Measurements from ENCODE around the gene LEMD2.

Gene LEMD2

DNA sequence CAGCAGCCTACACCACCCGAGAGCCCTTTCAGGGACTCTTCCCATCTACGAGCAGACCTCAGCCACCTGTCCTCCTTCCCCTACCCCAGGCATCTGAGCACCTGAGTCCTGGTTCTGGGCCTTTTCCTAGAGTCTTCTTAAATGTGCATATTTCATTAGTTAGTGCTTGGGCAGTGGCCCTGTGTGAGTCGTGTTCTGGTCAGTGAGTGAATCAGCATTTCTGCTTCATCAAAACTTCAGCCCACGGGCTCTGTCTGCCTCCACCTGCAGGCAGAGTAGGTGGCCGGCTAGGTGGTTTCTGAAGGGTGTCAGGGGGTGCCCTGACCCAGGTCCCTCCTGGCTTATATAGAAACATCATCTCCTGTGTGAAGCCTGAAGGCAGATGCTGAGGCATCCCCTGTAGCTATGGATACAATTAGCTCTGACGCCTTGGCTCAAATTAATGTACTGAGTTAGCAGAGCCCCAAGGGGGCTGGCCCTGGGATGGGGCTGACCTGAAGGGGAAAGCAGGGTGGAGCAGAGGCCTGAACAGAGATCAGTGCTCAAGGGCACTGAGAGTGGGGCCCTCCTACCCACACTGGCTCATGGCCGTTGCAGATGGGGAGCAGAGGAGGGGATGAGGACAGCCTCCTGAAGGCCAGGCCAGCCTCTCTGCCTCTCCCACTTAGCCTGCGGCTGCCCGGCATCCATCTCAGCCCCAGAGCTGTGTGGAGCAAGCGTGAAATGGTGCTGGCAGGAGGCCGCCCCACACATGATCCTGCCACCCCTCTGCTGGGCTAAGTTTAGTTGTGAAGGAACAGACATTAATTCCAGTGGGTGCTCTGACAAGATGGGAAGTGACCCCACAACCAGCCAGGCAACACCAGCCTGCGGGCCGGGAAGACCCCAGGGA lies 55.9 kb downstream of the LEMD2 start:
- no peak for DNase-seq

DNA sequence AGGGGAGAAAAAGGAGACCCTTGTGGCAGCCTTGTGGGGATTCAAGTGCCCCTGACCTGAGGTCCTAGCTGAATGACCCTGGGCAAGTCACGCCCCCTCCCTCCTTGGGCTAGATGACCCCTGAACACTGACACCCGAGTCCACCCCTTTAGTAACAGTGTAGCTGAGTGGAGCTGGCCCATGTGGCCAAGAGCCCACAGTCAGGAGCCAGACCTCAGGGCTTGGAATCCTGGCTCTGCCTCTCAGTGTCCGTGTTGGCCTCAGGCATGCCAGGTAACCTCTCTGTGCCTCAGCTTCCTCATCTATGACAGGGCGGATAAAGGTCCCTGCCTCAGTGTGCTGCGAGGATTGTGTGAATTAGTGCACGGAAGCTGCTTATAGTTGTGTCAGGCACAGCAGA lies 56.5 kb downstream of the LEMD2 start:
- no peak for DNase-seq

DNA sequence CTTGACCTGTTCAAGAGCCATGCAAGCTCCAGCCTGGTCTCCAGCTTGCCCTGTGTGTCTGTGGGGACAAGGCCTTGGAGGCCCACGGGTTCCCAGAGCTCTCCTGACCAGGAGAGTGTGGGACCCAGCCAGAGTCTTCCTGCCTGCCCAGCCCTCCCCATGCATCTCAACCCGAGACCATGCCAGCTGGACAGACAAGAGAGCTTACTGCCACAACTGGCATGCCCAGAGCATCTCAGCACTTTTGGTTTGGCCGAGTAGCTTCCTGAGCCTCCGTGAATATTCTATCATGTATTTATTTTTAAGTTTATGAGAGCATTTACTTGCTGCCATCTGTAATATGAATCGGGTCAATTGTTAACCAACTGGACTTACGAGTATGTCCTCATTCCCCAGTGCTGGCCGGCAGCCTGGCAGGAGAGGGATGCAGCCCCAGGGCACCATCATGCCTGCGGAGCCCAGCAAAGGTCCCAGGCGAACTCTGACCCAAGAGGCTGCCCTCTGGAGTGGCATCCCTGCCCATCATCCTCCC lies 57.1 kb downstream of the LEMD2 start:
- no peak for DNase-seq

GRCh38 chr6:33731035-33731434 lies 57.9 kb downstream of the LEMD2 start:
- no peak for DNase-seq

GRCh38 chr6:33730611-33731010 lies 58.3 kb downstream of the LEMD2 start:
- no peak for DNase-seq

GRCh38 chr6:33729059-33729458 lies 59.9 kb downstream of the LEMD2 start:
- no peak for DNase-seq

DNA sequence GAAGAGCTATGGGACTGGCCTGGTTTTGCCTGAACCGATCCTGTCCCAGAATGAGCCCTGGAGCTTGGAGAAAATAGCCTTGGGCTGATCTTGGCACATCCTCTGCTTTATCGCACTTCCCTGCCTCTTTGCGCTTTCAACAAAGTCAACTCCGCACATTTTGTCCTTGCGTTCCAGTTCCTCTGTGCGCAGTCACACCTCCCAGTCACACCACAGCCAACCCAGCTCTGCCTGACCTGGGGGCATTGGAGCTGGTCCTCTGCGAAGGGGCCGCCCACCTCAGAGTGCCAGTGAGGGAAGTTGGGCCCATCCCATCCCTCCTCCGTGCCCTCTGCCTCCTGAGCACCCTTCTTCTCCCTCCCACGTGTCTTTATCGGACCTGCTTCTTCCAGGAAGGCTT lies 60.5 kb downstream of the LEMD2 start:
- no peak for DNase-seq

DNA sequence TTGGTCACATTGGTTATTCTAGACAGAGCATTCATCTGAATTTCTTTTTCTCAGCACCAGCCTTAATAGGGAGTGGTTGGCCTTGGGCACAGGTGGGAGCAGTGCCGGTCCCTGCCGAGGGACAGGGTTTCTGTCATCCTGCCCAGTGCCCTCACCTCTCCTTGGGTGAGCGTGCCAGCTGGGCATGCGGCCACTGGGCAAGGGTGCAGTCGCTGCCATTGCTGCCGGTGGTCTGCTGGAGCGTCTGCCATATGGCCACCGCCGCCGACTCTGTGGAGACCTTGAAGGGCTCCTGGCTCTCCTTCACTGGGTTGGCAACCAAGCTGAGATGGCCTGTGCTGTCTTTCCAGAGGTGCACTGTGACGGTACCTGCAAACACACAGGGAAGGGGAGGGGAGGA lies 61.0 kb downstream of the LEMD2 start:
- DNase-seq: no peak

DNA sequence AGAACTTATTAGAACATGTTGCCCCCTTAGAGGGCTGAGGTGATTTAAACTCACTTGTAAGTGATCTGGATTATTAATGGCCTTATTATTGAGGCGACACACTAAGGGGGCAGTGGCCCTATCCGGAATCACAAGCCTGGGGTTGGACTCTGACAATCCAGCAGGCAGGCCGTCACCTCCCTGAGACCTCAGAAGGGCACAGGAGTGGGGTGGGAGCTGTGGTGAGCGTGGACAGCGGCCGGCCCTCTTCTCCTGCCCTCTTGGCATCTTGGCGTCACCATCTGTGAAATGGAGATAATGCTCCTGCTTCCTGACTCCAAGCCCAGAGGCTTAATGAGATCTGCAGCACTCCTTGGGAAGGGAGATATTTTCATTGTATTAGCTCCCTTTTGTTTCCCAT lies 61.8 kb downstream of the LEMD2 start:
- DNase-seq: no peak

- DNase-seq: no peak
Measured at GRCh38 chr6:33726696-33727095, 62.2 kb downstream of the LEMD2 start.

DNA sequence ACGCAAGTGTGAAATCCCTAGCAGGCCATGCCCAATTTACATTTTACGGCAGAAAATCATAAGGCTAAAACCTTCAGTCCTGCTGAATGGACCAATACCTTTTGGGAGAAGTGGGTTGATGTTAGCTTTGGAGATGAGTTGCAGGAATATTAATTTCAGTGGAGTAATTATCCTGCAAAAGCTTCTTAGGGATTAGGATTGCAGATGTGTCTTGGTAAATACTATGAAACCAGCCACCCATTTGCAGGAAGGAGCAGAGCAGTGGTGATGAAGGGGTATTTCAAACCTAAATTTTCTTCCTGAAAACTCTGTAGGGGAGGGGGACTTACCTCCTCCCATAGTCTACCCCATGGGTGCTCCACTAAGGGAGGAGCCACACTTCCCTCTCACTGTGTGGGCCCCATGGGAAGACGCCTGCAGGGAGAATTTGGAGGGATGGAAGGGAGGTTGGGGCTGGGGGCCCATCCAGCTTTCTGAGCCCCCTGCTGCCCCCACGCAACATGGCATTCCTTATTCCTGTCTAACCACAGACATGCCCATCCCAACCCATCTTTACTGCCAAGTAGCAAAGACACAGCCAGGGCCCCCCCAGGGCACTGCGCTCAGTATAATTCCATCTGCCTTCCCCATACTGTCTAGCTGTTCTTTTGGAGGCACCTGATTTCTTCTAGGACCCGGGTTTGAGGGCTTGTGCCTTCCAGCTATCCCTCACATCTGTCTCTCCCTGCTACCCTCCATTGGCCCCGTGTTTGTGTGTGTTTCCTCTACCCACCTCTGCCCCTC lies 62.8 kb downstream of the LEMD2 start:
- no peak for DNase-seq

DNA sequence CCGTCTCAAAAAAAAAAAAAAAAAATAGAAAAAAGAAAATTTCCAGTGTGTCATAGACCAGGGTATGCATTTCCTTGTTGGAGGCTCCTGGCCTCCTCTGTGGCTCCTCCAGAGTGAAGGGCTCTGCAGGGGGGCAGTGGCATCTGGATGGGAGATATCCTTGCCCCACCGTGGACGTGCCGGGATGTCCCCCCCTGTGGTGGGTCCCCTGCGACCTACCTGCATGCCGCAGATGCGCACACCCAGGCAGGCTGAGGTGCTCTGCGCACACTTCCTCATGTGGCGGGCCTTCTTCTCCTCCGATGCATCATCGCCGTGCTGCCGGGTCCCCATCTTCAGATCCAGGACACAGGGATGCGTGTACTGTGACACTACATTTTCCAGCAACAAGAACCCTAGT lies 63.7 kb downstream of the LEMD2 start:
- no peak for DNase-seq

GRCh38 chr6:33724102-33725023 lies 64.6 kb downstream of the LEMD2 start:
- DNase-seq: no peak

DNA sequence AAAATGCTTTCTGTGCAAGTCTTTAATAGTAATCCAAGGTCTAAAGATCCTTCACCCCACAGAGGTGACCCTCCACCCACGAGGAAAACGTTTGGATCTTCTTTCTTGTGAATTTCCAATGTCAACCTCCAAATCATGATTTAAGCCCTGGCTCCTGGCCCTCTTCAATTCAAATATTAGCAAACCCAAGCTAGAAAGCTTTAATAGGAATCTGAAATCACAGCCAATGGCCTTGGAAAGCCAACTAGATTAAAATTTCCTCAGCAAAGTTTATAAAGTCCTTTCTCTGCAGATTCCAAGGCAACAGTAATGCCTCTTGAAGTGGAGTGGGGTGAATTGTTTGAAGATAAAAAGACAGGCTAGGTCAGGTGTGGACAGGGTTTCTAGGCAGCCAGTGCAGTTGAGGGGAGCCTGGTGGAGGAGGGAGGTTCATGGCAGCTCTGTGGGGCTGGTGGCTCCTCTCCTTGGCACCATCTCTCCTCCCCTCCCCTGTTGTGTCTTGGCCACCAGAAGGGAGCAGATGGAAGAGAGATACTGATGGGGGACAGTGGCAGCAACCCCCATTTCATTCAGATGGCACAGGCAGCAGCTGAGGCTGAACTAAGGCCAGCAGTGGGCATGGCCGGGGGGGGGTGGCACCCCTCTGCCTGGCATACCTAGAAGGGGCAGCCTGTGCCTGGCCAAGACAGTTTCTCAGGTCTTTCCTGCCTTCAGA lies 65.4 kb downstream of the LEMD2 start:
- DNase-seq: no peak

GRCh38 chr6:33722103-33722623 lies 66.8 kb downstream of the LEMD2 start:
- no peak for DNase-seq

DNA sequence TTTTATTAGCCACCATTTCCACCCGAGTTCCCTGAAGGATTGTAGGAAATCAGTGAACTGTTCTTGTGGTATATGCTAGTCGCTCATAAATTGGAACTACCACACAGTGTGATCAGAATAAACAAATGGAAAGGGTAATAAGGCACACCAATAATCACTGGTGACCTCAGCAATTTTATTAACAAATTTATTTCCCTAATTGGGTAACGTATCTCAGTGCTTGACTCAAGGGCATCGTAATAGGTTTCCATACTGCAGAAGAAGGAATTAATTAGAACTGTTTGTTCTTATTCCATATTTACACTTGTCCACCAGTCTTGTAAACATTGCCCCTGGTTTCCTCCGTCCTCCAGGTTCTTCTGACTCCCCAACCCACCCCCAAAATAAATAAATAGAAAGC lies 67.4 kb downstream of the LEMD2 start:
- no peak for DNase-seq

All from stimulated activated CD4-positive, alpha-beta T cell treated with anti-CD3 and anti-CD28 coated beads, Interleukin-4, amount 100 ng/mL, for 4 hours (primary cell).